ENCODE results near the gene PCDHB9. TPM values are rescaled to one million over a fixed set of nuclear protein-coding genes. Genes with fewer than 3 reads are reported as not detected.
"Not testable (repeated sequence)": the region's sequence is repeated elsewhere in the genome, so short reads cannot be mapped to it uniquely, and the experiment has no call there.

The PCDHB9 gene
- total RNA-seq, 1 donor from 2014 or later = 1.3 TPM

- intact Hi-C loops (cut with DNase I); DNase-seq (ENCODE audit: low spot score): not testable (repeated sequence)
These were observed 38.5 kb downstream of the PCDHB9 start for GRCh38 chr5:141225421-141225820.

- intact Hi-C loops (cut with DNase I) = no loop called here
- no peak for DNase-seq (ENCODE audit: low spot score)
These were observed 47.2 kb downstream of the PCDHB9 start for GRCh38 chr5:141234109-141234667.

- DNase-seq (ENCODE audit: low spot score); intact Hi-C loops (cut with DNase I): not testable (repeated sequence)
These were observed 49.0 kb downstream of the PCDHB9 start for GRCh38 chr5:141235922-141236321.

GRCh38 chr5:141236516-141237313, 49.8 kb downstream of the PCDHB9 start:
- no peak for DNase-seq (ENCODE audit: low spot score)
- intact Hi-C loops (cut with DNase I) = no loop called here

Other genes starting within 250 kb of the PCDHB9 start
- 0.67 TPM for gene PCDHAC2, start 220.7 kb upstream of the PCDHB9 start, total RNA-seq
- not detected for gene PCDHB1, start 135.8 kb upstream of the PCDHB9 start, total RNA-seq
- 2.4 TPM for gene PCDHB2, start 92.5 kb upstream of the PCDHB9 start, total RNA-seq
- gene PCDHB3, start 86.7 kb upstream of the PCDHB9 start, total RNA-seq = 1.4 TPM
- 1.3 TPM for gene PCDHB4, start 65.3 kb upstream of the PCDHB9 start, total RNA-seq
- gene PCDHB5, start 52.0 kb upstream of the PCDHB9 start, total RNA-seq = 3.2 TPM
- gene PCDHB6, start 37.1 kb upstream of the PCDHB9 start, total RNA-seq = 0.57 TPM
- 0.67 TPM for gene PCDHB7, start 14.5 kb upstream of the PCDHB9 start, total RNA-seq
- gene PCDHB8, start 9.4 kb upstream of the PCDHB9 start, total RNA-seq = 2.3 TPM
- gene PCDHB16, start 4.8 kb upstream of the PCDHB9 start, total RNA-seq = 2.2 TPM
- gene PCDHB10, start 5.2 kb downstream of the PCDHB9 start, total RNA-seq = 0.94 TPM
- 1.9 TPM for gene PCDHB11, start 12.5 kb downstream of the PCDHB9 start, total RNA-seq
- 1.1 TPM for gene PCDHB12, start 21.6 kb downstream of the PCDHB9 start, total RNA-seq
- 4.8 TPM for gene PCDHB13, start 26.8 kb downstream of the PCDHB9 start, total RNA-seq
- gene PCDHB14, start 36.2 kb downstream of the PCDHB9 start, total RNA-seq = 4.4 TPM
- gene PCDHB15, start 58.2 kb downstream of the PCDHB9 start, total RNA-seq = 9.9 TPM
- gene SLC25A2, start 116.9 kb downstream of the PCDHB9 start, total RNA-seq = not detected
- gene TAF7, start 133.6 kb downstream of the PCDHB9 start, total RNA-seq = 116 TPM
- gene PCDHGA1, start 143.4 kb downstream of the PCDHB9 start, total RNA-seq = 4.6 TPM
- 17.3 TPM for gene PCDHGA2, start 151.6 kb downstream of the PCDHB9 start, total RNA-seq
- gene PCDHGA3, start 156.7 kb downstream of the PCDHB9 start, total RNA-seq = 22.9 TPM
- gene PCDHGB1, start 162.9 kb downstream of the PCDHB9 start, total RNA-seq = 12.6 TPM
- gene PCDHGA4, start 167.9 kb downstream of the PCDHB9 start, total RNA-seq = 15.6 TPM
- 16.2 TPM for gene PCDHGB2, start 172.8 kb downstream of the PCDHB9 start, total RNA-seq
- 9.7 TPM for gene PCDHGA5, start 177.0 kb downstream of the PCDHB9 start, total RNA-seq
- 14.2 TPM for gene PCDHGB3, start 183.1 kb downstream of the PCDHB9 start, total RNA-seq
- gene PCDHGA6, start 186.7 kb downstream of the PCDHB9 start, total RNA-seq = 11.5 TPM
- gene PCDHGA7, start 195.6 kb downstream of the PCDHB9 start, total RNA-seq = 11.8 TPM
- gene PCDHGB4, start 200.5 kb downstream of the PCDHB9 start, total RNA-seq = 12.5 TPM
- 14.0 TPM for gene PCDHGA8, start 205.5 kb downstream of the PCDHB9 start, total RNA-seq
- gene PCDHGB5, start 210.8 kb downstream of the PCDHB9 start, total RNA-seq = 13.9 TPM
- gene PCDHGA9, start 215.6 kb downstream of the PCDHB9 start, total RNA-seq = 9.6 TPM
- 11.9 TPM for gene PCDHGB6, start 220.9 kb downstream of the PCDHB9 start, total RNA-seq
- gene PCDHGA10, start 225.8 kb downstream of the PCDHB9 start, total RNA-seq = 11.0 TPM
- 16.4 TPM for gene PCDHGB7, start 230.5 kb downstream of the PCDHB9 start, total RNA-seq
- gene PCDHGA11, start 233.9 kb downstream of the PCDHB9 start, total RNA-seq = 9.6 TPM
- gene PCDHGA12, start 243.3 kb downstream of the PCDHB9 start, total RNA-seq = 10.3 TPM

Data from cardiac septum (tissue), 1 donor.